Mesothelial cell of epicardium (in vitro differentiated cells): ENCODE data around the gene C1orf52. TPM values are rescaled to one million over a fixed set of nuclear protein-coding genes. Genes with fewer than 3 reads are reported as not detected.

Source experiments
- DNase-seq, 2 experiments: peaks; one replicate each; pipeline ENCODE4 v3.0.0; 2021; ENCODE audit warnings: low spot score in 2 of 2; ENCODE audit not compliant: unreplicated experiment in 2 of 2
- H3K27ac Mint-ChIP-seq: 2 replicates; pipeline ENCODE4 v1.8.0; 2021; ENCODE audit warnings: mixed read lengths
- H3K27me3 Mint-ChIP-seq: 2 replicates; pipeline ENCODE4 v1.8.0; 2021; ENCODE audit warnings: low read depth, mixed read lengths
- H3K36me3 Mint-ChIP-seq: 2 replicates; pipeline ENCODE4 v1.8.0; 2021; ENCODE audit warnings: mixed read lengths
- H3K4me1 Mint-ChIP-seq: 2 replicates; pipeline ENCODE4 v1.8.0; 2021; ENCODE audit warnings: mixed read lengths
- H3K4me3 Mint-ChIP-seq: 2 replicates; pipeline ENCODE4 v1.8.0; 2021; ENCODE audit warnings: mild to moderate bottlenecking, moderate library complexity, mixed read lengths
- H3K9me3 Mint-ChIP-seq: 2 replicates; pipeline ENCODE4 v1.8.0; 2021; ENCODE audit warnings: mixed read lengths
- total RNA-seq: library from RNA; stranded (reverse); gene quantifications from 3 replicates; pipeline ENCODE4 v1.2.1, GENCODE V29; 2021
- TF ChIP-seq, protein P1 (sequence below): fragments of 200-600 bp; sonication (generic); IDR thresholded peaks from one replicate; pipeline ENCODE4 v1.5.0; 2021; ENCODE audit warnings: antibody characterized with exemption; ENCODE audit not compliant: unreplicated experiment

C1orf52 gene
- total RNA-seq = 44.6 to 48.2 TPM (median 47.4 TPM) in 3 replicates

DNA sequence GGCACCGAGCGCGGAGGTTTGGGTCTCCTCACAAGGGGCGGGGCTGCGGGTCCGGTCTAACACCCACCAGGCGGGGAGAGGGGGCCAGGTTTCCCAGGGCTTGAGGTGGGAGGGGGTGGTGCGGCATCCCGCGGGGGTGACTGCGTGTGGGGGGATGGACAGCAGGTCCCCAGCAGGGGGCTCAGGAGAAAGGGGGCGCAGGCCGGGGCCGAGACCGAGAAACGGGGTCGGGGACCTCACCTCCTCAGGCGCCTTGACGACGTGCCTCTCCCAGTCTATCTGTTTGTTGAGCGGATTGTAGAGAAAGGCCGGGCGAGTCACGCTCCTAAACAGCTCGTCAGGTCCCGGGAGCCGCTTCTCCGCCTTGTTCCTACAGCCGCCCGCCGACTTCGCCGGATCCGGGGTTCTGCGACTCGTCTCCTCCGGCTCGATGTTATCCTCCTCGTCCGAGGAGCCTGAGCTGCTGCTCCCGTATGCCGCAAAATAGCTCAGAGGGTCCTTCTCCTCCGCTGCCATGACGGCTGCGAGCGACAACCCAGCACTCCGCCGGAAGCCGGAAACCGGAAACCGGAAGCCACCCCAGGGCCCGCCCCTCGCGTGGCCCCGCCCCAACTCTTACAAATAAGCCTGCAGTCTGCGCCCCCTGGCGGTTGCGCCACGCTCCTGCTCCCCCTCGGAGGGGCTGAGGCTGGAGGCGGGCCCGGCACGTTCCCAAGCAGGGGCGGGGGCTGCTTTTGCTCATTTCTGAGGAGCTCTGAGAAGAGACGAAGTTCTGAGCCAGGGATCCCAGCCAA, at the start of gene C1orf52:
Gene C1orf52, minus strand, starts transcription at position 545 of the 794 bp plus-strand sequence. Its CDS starts 29 bp downstream, at position 516.
- H3K36me3 Mint-ChIP-seq = peaks cover 32% of the 10 kb centered on the region
- H3K27ac Mint-ChIP-seq = peak within 1 kb of the TSS; percentile 98

DNA sequence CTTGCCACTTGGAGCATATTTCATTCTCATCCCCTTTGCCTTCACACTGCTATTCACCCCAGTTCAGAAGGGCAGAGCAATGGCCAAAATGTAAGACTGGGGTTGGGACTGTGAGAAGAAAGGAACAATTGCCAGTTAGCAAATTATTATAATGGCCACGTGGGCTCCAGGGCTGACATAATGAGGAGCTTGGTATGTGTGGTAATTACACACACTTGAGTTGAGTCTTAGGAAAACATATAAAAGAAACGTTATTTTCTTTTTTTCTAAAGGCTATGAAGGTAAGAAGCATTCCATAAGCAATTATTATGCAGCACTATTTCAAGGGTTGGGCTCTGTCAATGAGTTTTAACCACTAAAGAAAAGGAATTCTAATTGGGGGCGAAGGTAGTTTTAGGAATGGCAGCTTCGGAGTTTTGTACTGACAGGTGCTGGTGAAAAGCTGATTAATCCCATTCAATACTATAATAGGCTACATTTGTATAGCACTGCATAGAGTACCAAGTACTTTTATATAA, 49.4 kb upstream of the C1orf52 start:
- Mint-ChIP-seq H3K27me3 (peaks cover 4% of the 10 kb centered on the region), H3K4me1 (peaks cover 2% of the 10 kb centered on the region), H3K36me3 (no peaks in the 10 kb centered on the region), H3K27ac (no peak overlapping the region), H3K9me3 (peaks cover 5% of the 10 kb centered on the region), H3K4me3 (no peak overlapping the region)
- TF ChIP-seq, protein P1, sequence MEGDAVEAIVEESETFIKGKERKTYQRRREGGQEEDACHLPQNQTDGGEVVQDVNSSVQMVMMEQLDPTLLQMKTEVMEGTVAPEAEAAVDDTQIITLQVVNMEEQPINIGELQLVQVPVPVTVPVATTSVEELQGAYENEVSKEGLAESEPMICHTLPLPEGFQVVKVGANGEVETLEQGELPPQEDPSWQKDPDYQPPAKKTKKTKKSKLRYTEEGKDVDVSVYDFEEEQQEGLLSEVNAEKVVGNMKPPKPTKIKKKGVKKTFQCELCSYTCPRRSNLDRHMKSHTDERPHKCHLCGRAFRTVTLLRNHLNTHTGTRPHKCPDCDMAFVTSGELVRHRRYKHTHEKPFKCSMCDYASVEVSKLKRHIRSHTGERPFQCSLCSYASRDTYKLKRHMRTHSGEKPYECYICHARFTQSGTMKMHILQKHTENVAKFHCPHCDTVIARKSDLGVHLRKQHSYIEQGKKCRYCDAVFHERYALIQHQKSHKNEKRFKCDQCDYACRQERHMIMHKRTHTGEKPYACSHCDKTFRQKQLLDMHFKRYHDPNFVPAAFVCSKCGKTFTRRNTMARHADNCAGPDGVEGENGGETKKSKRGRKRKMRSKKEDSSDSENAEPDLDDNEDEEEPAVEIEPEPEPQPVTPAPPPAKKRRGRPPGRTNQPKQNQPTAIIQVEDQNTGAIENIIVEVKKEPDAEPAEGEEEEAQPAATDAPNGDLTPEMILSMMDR = no peak
- DNase-seq = no peak

More for the DNA sequence above, at the start of gene C1orf52:
- DNase-seq = peak; percentile 97 to 100
- TF ChIP-seq, protein P1 = peak; percentile 100
- Mint-ChIP-seq H3K4me1 (peaks cover 29% of the 10 kb centered on the region), H3K9me3 (peaks cover 18% of the 10 kb centered on the region), H3K27me3 (no peaks in the 10 kb centered on the region), H3K4me3 (peak within 1 kb of the TSS; percentile 98)

DNA sequence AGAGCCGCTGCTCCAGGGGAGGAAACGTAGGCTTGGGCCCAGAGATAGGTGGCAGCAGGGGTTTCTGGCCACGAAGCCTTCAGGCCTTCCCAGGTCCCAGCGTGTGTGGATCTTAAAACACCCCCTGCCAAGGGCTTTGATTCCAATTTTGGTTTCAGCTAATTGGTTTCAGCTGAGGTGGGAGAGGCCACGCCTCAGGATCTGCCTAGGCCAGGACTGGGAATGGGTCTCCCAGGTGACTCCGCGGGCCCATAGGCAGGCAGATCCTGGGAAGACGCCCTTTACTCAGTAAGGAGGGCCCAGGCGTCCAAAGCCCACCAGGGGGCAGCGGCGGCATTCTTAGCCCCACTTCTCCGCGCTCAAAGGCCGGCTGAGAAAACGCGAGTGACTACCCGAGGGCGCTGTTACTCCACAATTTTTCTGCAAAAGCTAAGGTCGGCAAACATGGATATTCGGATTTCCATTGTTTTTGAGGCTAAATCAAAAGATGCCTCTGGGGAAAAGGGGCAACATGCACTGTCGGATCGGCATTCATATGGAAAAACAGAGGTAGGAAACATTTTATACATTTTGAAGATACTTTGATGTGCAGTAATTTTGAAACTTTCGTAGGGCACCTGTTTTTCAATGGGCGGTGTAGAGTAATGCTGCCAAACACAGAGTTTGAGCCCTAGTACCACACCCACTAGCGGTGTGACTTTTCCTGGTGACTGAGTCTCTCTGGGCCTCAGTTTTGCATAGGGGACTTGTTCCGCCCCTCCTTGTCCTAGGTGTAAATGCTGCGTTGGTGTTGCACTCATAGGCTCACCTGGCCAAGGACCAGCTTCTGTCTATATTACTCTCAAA, 48.7 kb upstream of the C1orf52 start:
- peaks cover 2% of the 10 kb centered on the region for H3K9me3 Mint-ChIP-seq
- peaks cover 2% of the 10 kb centered on the region for H3K4me1 Mint-ChIP-seq
- TF ChIP-seq, protein P1 = peak; percentile 89
- no peak overlapping the region for H3K27ac Mint-ChIP-seq
- no peaks in the 10 kb centered on the region for H3K36me3 Mint-ChIP-seq
- H3K27me3 Mint-ChIP-seq = peaks cover 4% of the 10 kb centered on the region
- peak; percentile 81 to 95 for DNase-seq
- no peak overlapping the region for H3K4me3 Mint-ChIP-seq

DNA sequence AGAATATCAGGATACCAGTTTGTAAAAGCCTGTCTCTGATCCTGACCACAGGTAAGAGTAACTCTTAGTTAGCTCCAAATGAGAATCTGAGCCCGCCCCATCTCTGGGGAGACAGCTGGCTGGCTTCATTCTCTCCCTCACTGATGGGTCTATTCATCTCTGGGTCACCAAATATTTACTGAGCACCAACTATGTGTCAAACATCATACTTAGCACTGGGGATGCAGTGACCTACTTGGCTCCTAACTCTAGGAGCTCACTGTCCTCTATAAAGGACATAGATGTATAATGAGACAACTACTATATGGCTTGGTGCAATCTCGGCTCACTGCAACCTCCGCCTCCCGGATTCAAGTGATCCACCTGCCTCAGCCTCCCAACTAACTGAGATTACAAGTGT, 46.8 kb upstream of the C1orf52 start:
- Mint-ChIP-seq H3K27me3 (peaks cover 4% of the 10 kb centered on the region), H3K4me3 (no peak overlapping the region), H3K36me3 (no peaks in the 10 kb centered on the region), H3K4me1 (peaks cover 2% of the 10 kb centered on the region), H3K9me3 (no peaks in the 10 kb centered on the region), H3K27ac (no peak overlapping the region)
- DNase-seq = no peak
- TF ChIP-seq, protein P1 = no peak

DNA sequence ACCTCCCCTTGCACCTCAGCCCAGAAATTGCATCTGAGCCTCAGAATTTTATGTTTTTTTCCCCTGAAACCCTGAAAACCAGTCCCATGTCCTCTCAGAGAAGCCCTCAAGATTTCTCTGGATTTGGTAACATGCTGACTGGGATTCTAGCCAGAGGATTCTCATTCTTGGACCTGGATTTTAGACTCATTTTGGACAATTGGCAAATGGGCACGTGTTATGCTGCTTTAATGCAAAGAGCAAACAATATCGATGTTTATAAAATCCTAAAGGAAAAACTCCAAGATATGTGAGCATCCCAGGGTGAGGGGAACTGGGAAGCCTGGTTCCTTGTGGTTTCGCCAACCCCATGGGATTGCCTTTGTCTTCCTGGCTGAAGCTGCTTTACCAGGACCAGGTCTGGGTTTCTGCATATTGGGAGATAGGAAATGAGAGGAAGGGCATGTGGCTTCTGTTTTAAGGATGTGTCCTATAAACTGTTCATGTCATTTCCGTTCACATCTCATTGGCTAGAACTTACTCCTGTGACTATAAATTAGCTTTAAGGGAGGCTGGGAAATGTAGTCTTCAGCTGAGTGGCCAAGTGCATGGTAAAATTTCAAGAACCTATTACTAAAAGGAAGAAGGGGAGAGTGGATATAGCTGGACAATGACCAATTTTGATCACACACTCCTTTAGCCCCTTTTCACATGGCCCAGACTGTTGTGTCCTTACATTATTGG, 44.1 kb upstream of the C1orf52 start:
- no peak overlapping the region for H3K4me3 Mint-ChIP-seq
- no peaks in the 10 kb centered on the region for H3K9me3 Mint-ChIP-seq
- no peak for DNase-seq
- H3K4me1 Mint-ChIP-seq = peaks cover 2% of the 10 kb centered on the region
- no peak overlapping the region for H3K27ac Mint-ChIP-seq
- no peaks in the 10 kb centered on the region for H3K36me3 Mint-ChIP-seq
- TF ChIP-seq, protein P1 = no peak
- no peaks in the 10 kb centered on the region for H3K27me3 Mint-ChIP-seq
